A549 (cell line): ENCODE data around the gene AZGP1.

Experiments
- MAX ChIP-seq: IDR thresholded peaks from 2 replicates; pipeline ENCODE4 v1.6.1; 2012
- NR3C1 ChIP-seq: fragments of >200 bp; sonication (Bioruptor Twin); formaldehyde crosslinking; IDR thresholded peaks from 3 replicates; pipeline ENCODE4 v1.6.1; 2017
- PHF8 ChIP-seq: fragments of 200-600 bp; sonication (generic); IDR thresholded peaks from 2 replicates; pipeline ENCODE4 v1.6.1; 2016; ENCODE audit warnings: low read depth, mild to moderate bottlenecking, antibody characterized with exemption, moderate library complexity, borderline replicate concordance
- RFX5 ChIP-seq: fragments of 450-650 bp; IDR thresholded peaks from 2 replicates; pipeline ENCODE4 v1.7.1; 2014; ENCODE audit warnings: antibody characterized with exemption, mild to moderate bottlenecking, moderate library complexity
- TF ChIP-seq, protein P1 (sequence below): fragments of >200 bp; sonication (Bioruptor Twin); formaldehyde crosslinking; IDR thresholded peaks from 3 replicates; pipeline ENCODE4 v1.5.1; 2016

- TF ChIP-seq, protein P1, sequence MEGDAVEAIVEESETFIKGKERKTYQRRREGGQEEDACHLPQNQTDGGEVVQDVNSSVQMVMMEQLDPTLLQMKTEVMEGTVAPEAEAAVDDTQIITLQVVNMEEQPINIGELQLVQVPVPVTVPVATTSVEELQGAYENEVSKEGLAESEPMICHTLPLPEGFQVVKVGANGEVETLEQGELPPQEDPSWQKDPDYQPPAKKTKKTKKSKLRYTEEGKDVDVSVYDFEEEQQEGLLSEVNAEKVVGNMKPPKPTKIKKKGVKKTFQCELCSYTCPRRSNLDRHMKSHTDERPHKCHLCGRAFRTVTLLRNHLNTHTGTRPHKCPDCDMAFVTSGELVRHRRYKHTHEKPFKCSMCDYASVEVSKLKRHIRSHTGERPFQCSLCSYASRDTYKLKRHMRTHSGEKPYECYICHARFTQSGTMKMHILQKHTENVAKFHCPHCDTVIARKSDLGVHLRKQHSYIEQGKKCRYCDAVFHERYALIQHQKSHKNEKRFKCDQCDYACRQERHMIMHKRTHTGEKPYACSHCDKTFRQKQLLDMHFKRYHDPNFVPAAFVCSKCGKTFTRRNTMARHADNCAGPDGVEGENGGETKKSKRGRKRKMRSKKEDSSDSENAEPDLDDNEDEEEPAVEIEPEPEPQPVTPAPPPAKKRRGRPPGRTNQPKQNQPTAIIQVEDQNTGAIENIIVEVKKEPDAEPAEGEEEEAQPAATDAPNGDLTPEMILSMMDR, result no peak
- TF ChIP-seq MAX (peak; percentile 80), NR3C1 (no peak), RFX5 (no peak), PHF8 (no peak; the same call in 1 of the 2 replicates)
Measured at GRCh38 chr7:100015232-100016214, 39.7 kb upstream of the AZGP1 start, which contains the start of gene ZKSCAN1.
